Left colon (tissue), 2 donors: Measurements from ENCODE around the gene ELMOD3. TPM values are rescaled to one million over a fixed set of nuclear protein-coding genes. Genes with fewer than 3 reads are reported as not detected.
"Not testable (repeated sequence)": the region's sequence is repeated elsewhere in the genome, so short reads cannot be mapped to it uniquely, and the experiment has no call there.

Experiments used
- ATAC-seq: fragments of 200-7000 bp; cut with Tn5 transposase; one replicate; pipeline ENCODE4 v1.9.1; 2020; ENCODE audit warnings: mild to moderate bottlenecking, moderate library complexity
- DNase-seq, 2 donors: peaks; one replicate each; pipeline ENCODE4 v3.0.0-alpha.2; 2020
- intact Hi-C, 2 donors: fragments of 100-400 bp; cut with DNase I in 1 of 2; cut with micrococcal nuclease in 1 of 2; formaldehyde crosslinking; loops; one replicate each; pipeline versions ENCODE4 v1.11.2 to v1.14.0; 2022; cut with DNase I, micrococcal nuclease
- total RNA-seq, 2 donors: library from RNA; stranded (reverse); fragmentation: NEBNext Ultra II Directional; extraction: Animal tissue kit (Norgen Biotek cat#: 25700); gene quantifications; one replicate each; pipeline ENCODE4 v1.2.1, GENCODE V29; 2021
- donor health status: DM: no; HTN: no; CAD: no.
- donor health status: DM: yes; HTN: yes; CAD: no.

Gene ELMOD3
- total RNA-seq, 2 donors from 2014 or later, result 18.3 to 19.6 TPM

DNA sequence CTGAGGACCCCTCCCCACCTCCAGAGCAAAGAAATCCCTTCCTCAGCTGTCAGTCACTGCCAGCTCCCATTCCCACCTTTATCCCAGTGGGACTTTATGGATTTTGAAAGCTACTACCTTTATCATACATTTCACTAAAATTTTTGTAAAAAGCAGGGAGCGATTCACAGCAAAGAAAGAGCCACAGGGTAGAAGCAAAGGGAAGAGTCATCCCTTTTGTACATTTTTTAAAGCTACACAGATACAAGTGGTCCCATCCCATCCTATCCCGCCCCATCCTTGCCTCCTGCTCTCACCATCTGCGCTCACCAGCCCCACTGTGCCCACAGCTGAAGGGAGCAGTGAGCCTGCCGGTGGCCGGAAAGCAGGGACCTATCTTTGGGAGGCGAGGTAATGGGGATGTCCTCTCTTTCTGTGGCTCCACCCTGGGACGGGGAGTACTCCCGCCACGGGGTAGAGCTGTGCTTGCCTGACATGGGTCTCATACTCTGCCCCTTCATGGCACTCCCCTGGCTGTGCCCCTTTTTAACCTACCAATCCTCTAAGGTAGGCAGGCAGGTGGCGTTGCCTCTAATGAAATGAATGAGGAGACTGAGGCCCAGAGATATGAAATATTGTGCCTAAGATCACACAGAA is 77.1 kb downstream of the ELMOD3 start:
- intact Hi-C loops, result no loop called here
- no peak for DNase-seq

DNA sequence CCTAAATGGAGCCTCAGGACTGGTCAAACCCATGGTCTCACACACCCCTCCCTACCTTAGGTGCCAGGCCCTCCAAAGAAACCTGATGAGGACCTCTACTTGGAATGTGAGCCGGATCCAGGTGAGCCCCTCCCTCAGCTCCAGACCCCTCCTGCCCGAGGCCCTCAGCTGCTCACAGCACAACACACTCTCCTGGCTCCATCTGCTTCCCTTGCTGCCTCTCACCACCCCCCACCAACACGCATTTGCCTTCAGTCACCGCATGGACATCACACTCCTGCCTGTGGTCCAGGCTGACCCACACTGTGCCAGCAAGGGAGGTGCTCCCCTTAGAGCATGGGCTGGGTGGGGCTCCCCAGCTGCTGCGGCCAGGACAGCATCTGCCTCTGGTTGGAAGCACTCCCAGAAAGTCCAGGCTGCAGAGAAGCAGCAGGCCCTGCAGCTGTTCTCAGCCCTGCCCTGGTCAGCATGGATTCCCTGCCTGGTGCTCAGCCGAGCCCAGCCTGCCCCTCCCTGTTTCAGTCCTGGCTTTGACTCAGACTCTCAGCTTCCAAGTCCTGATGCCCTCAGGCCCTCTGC is 79.0 kb downstream of the ELMOD3 start:
- intact Hi-C loops, result no loop called here
- ATAC-seq, result peak; percentile 72
- DNase-seq, result peak; percentile 77 to 93

More for the DNA sequence above, 77.1 kb downstream of the ELMOD3 start:
- ATAC-seq, result no peak

DNA sequence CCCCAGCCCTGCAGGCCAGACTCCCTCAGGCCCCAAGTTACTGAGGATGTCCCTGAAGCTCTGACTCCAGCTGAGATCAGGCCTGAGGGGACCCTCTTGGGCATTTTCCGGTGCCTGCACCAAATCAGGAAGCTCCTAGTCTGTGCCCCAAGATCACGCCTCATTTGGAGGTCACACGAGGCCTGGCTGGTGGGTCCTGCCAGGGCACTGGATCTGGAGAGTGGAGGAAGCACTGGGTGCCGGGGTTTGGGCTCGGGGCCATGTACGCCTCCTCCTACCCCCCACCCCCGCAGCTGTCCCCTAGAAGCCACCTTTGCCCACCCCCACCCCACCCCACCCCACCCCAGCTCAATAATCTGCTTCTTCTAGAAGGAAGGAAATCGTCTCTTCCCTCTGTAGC is 80.1 kb downstream of the ELMOD3 start:
- ATAC-seq, result no peak
- intact Hi-C loops, result no loop called here

DNA sequence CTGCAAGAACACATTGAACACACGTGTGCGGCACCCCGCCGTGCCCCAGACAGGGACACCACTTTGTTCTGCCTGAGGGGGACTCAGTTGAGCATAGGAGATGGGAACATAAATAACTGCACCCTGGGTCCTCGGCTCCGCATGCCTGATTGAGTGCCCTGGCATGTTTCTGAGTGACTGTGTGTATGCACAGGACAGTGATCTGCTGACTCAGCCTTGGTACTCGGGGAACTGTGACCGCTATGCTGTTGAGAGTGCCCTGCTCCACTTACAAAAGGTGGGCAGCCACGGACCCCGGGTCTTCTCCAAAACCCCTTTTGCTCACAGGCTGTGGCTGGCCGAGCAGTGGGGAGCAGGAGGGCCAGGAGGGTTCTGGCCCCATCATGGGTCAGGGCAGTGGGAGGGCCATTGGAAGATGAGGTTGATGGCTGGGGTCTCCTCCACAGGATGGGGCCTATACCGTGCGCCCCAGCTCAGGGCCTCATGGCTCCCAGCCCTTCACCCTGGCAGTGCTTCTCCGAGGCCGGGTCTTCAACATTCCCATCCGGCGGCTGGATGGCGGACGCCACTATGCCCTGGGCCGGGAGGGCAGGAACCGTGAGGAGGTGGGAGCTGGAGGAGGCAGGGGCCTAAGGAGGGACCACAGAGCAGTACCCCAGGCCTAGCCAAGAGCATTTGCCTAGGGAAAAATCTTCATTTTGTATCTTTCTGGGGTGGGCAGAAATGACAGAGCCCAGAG is 80.8 kb downstream of the ELMOD3 start:
- no peak for DNase-seq
- intact Hi-C loops, result no loop called here
- no peak for ATAC-seq

More for the DNA sequence above, 80.1 kb downstream of the ELMOD3 start:
- DNase-seq, result no peak

DNA sequence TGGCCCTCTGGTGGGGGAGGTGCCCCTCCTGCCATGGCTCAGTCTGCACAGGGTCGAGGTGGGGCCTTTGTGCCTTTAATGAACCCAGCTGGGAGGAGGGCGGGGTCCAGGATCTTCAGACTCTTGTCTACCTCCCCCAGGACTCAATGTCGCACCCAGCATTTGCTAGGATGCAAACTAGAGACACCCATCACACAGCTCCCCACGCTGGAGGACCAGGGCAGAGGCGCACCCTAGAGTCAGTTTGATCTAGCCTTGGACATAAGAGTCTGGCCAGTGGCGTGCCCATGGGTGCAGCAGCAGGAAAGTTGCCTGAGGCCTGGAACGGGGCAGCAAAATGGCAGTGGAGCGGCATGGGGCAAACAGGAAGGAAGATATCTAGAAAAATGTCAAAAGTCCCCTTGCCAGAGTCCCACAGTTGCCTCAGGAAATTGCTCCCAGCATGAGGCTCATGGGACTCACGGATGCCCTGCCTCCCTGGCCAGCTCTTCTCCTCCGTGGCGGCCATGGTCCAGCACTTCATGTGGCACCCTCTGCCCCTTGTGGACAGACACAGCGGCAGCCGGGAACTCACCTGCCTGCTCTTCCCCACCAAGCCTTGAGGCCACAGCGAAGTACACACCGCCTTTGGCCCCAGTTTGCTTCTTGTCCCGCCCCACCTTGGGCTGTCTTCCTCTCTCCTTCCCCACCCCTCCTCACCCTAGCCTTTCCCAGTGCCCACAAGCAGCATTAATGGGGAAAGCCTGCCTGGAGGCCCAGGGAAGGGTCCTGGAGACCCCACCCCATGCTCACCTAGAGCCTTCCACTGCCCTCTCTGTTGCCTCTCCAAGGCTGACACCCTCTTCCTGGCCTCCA is 81.6 kb downstream of the ELMOD3 start:
- intact Hi-C loops, result no loop called here
- ATAC-seq (no peak), DNase-seq (no peak)

DNA sequence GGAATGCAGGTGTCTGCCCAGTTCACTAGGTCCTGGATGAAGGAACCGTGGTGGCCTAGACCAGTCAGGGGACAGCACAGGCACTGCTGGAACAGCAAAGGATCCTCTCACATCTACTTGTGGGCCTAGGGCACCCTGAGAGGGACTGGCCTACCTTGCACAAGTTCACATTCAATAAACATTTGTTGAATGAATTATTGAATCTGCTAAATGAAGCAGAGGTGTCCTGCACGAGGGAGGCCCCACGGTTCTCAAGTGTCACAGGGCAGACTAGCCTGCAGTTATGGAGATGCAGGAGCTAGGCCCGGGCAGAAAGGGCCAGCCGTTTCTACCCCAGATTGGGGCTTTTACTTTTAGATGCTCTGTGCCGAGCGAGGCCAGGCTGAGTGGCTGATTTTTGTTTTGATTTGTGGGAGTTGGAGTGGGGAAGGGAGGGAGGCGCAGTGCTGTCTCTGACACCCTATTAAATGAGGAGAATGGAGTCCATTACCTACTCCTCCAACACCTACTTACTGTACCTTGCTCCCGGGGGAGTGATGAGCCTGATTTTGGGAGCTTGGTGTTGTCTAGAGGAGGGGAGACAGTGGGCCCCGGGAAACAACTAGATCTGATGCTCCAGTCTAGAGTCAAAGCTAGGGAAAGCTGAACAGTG is 82.4 kb downstream of the ELMOD3 start:
- intact Hi-C loops, result no loop called here
- no peak for DNase-seq

DNA sequence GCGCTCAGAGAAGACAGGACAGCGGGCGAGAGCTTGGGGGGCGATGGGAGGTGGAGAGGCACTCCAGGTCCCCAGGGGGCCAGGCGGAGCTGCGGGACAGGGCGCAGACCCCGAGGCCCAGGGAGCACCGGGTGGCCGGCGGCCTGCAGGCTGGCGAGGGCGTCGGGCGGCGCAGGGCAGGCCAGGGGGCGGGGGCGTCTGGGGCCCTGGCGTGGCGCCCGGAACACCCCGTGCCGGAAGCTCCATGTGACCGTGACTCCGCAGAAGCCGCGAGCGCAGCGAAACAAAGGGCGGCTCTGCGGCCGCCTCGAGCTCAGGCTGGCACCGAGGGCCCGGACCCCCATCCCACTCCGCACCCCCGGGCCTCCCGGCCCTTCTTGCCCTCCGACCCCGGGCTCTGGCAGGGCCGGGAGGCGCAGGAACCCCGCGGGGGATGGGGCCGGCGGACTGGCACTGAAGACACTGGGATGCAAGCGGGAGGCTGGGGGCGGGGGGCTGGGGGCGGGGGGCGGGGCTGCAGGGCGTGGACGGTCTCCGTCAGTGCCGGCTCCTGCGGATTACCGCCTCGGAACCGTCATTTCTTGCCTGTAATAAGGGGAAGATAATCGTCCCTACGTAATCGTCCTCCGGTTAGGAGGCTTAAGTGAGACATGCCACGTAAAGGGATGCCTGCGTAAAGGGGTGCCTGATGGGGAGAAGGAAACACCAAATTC is 83.1 kb downstream of the ELMOD3 start:
- intact Hi-C loops, result no loop called here
- peak; percentile 86 to 87 for DNase-seq
- ATAC-seq, result peak; percentile 78

More for the DNA sequence above, 82.4 kb downstream of the ELMOD3 start:
- ATAC-seq, result no peak

DNA sequence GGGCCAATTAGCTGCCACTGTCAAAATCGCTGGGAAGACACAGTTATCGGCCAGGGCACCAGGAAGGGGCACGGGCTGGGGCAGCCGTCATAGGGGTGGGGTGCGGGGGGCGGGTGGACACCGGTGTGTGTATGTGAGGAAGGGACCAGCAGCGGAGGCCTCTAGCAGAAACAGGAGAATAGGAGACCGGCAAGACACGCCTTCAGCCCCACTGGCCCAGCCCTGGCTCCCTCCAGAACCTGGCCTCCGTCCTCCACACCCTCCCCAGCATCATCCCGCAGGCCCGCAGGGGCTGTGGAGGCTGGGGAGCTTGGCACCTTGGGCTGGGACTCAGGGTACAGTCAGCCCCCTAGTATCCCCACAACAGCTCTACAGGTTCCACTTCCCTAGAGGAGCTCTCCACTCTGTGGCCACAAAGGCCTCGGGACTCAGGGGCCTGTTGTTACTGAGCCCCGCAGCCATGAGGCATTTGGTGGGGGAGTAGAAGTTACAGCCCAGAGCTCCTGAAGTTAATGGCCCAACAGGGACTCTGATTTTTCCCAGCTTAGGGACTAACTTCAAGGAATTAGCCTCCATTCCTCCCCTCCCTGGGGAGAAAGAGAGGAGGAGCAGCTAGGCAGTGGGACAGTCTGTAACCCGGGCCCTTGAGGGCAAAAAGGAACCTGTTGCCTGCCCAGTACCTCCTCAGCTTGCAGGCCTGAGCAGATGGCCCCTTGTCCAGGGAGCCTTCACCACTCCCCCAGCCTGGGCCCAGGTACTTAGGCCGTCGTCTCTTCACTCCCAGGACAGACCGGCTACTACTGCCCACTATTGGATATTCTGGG is 83.8 kb downstream of the ELMOD3 start:
- ATAC-seq (peak; percentile 15), DNase-seq (peak in 1 of 2 donors; percentile 39)
- intact Hi-C loops, result no loop called here

DNA sequence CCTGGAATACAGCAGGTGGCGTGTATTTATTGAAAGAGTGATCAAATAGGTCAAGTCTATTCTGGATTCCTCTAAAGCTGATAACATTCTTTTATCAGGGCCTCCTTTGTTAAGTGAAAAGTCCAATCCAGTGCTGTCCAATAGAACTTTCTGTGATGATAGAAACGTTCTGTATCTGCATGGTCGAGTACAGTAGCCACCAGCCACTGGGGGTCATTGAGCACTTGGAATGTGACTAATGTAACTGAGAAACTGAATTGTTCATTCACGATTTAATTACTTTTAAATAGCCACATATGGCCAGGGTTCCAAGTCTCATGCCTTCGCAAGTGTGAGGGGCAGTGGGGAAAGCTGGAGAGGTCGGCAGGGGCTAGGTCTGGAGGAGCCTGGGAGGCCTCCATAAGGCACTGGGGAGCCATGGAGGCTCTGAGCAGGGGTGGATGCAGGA is 84.5 kb downstream of the ELMOD3 start:
- DNase-seq (peak in 1 of 2 donors; percentile 6), ATAC-seq (no peak)
- intact Hi-C loops, result no loop called here

DNA sequence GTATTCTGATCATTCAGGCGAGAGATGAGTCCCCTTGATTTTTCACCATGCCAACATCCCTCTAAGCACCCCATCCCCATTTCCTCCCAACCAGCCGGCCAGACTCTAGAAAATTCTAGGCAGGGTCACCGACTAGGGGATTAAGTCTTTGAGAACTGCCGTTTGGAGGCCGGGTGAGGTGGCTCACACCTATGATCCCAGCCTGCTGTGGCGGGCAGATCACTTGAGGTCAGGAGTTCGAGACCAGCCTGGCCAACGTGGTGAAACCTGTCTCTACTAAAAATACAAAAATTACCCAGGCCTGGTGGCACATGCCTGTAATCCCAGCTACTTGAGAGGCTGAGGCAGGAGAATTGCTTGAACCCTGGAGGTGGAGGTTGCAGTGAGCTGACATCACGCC is 85.0 kb downstream of the ELMOD3 start:
- ATAC-seq, intact Hi-C loops: not testable (repeated sequence)
- peak in 1 of 2 donors; percentile 3 for DNase-seq

DNA sequence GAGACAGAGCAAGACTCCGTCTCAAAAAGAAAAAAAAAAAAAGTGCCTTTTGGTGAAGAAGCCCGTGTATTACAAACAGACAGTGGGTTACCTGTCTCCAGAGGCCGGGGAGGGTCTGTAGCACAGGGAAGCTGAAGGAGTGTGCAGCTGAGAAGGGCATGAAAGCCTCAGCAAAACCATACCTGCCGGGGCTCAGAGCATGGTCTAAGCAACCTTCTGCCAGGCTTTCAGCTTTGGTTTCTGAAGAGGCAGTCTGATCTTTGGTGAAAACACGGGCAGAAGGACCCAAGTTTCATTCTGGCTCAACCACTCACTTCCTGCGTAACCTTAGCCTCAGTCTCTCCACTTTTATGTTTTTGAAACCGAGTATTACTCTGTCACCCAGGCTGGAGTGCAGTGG is 85.4 kb downstream of the ELMOD3 start:
- intact Hi-C loops, result no loop called here
- ATAC-seq, result no peak
- peak in 1 of 2 donors; percentile 6 for DNase-seq

DNA sequence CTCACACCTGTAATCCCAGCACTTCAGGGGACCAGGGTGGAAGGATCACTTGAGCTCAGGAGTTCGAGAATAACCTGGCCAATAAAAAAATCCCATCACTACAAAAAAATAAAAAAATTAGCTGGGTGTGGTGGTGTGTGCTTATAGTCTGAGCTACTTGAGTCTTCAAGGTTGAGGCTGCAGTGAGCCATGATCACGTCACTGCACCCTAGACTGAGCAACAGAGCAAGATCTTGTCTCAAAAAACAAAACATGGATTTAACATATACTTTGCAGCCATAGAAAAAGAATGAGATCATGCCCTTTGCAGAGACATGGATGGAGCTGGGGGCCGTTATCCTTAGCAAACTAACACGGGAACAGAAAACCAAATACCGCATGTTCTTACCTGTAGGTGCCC is 86.2 kb downstream of the ELMOD3 start:
- DNase-seq, result no peak
- intact Hi-C loops, result no loop called here
- ATAC-seq, result no peak

Other genes with a start within 250 kb of the ELMOD3 start
- gene TCF7L1, start 221.4 kb upstream of the ELMOD3 start, total RNA-seq, result 1 to 10 TPM; 2.0 to 3.9 TPM
- gene TGOLN2, start 26.8 kb upstream of the ELMOD3 start, total RNA-seq, result 100 to 1,000 TPM; 186 to 193 TPM
- gene RETSAT, start 241 bp upstream of the ELMOD3 start, total RNA-seq, result 100 to 1,000 TPM; 245 to 291 TPM
- gene CAPG, start 55.6 kb downstream of the ELMOD3 start, total RNA-seq, result 10 to 100 TPM; 97.7 to 98.2 TPM
- 1 to 10 TPM; 4.7 to 6.3 TPM for gene SH2D6, start 63.9 kb downstream of the ELMOD3 start, total RNA-seq
- 100 to 1,000 TPM; 147 to 173 TPM for gene MAT2A, start 184.4 kb downstream of the ELMOD3 start, total RNA-seq
- gene GGCX, start 206.7 kb downstream of the ELMOD3 start, total RNA-seq, result 10 to 100 TPM; 25.1 to 27.8 TPM
- gene VAMP8, start 222.8 kb downstream of the ELMOD3 start, total RNA-seq, result 100 to 1,000 TPM; 268 to 282 TPM
- gene VAMP5, start 229.7 kb downstream of the ELMOD3 start, total RNA-seq, result 10 to 100 TPM; 20.1 to 20.4 TPM
- gene RNF181, start 241.0 kb downstream of the ELMOD3 start, total RNA-seq, result 10 to 100 TPM; 78.8 to 84.2 TPM
- gene TMEM150A, start 247.9 kb downstream of the ELMOD3 start, total RNA-seq, result 10 to 100 TPM in 1 of 2 donors, 1 to 10 TPM in 1; 10.0 to 10.8 TPM